Right ventricle myocardium inferior (tissue), 1 donor: ENCODE data around the gene HOXA3. TPM values are rescaled to one million over a fixed set of nuclear protein-coding genes. Genes with fewer than 3 reads are reported as not detected.
A peak's percentile ranks its signal among the peaks of the same experiment; 100 is the strongest.

ENCODE experiments used
- ATAC-seq: fragments of 200-7000 bp; cut with Tn5 transposase; one replicate; pipeline ENCODE4 v1.9.1; 2020; ENCODE audit warnings: mild to moderate bottlenecking, moderate library complexity
- DNase-seq: peaks from one replicate; pipeline ENCODE4 v3.0.0; 2021; ENCODE audit errors: missing footprints
- intact Hi-C: fragments of 100-400 bp; cut with DNase I; formaldehyde crosslinking; loops from one replicate; pipeline ENCODE4 v1.11.0; 2022
- total RNA-seq: library from RNA; stranded (reverse); fragmentation: NEBNext Ultra II Directional; extraction: Animal tissue kit (Norgen Biotek cat#: 25700); gene quantifications from one replicate; pipeline ENCODE4 v1.2.1, GENCODE V29; 2021
- donor health status: DM: no; HTN: yes; CAD: no; lungs with severe emphysema.

Gene HOXA3
- total RNA-seq, 1 donor from 2014 or later = not detected

- intact Hi-C loops = no loop called here
- ATAC-seq (no peak), DNase-seq (no peak)
Observed at GRCh38 chr7:27102581-27103442, 49.6 kb downstream of the HOXA3 start, which contains the start of gene HOXA2. Gene HOXA2, minus strand, starts transcription at chr7:27102683. Its CDS starts 183 bp downstream, at chr7:27102500.

- ATAC-seq (no peak), DNase-seq (no peak)
- intact Hi-C loops = no loop called here
Observed at GRCh38 chr7:27101957-27102580, 50.3 kb downstream of the HOXA3 start.

GRCh38 chr7:27101171-27101956, 51.0 kb downstream of the HOXA3 start:
- no peak for DNase-seq
- ATAC-seq = no peak
- intact Hi-C loops = no loop called here

GRCh38 chr7:27100694-27101170, 51.7 kb downstream of the HOXA3 start:
- DNase-seq (no peak), ATAC-seq (no peak)
- intact Hi-C loops = no loop called here

- intact Hi-C loops = no loop called here
- ATAC-seq = no peak
- DNase-seq = no peak
Observed at GRCh38 chr7:27099453-27100370, 52.7 kb downstream of the HOXA3 start.

GRCh38 chr7:27098578-27099451, 53.6 kb downstream of the HOXA3 start:
- no peak for DNase-seq
- no peak for ATAC-seq
- intact Hi-C loops = no loop called here

GRCh38 chr7:27097686-27098577, 54.5 kb downstream of the HOXA3 start:
- ATAC-seq (no peak), DNase-seq (no peak)
- intact Hi-C loops = no loop called here

- intact Hi-C loops = no loop called here
- DNase-seq = peak; percentile 80
- peak; percentile 29 for ATAC-seq
Observed at GRCh38 chr7:27096768-27097514, 55.4 kb downstream of the HOXA3 start.

- intact Hi-C loops = no loop called here
- ATAC-seq (peak; percentile 62), DNase-seq (peak; percentile 82)
Observed at GRCh38 chr7:27095897-27096767, 56.3 kb downstream of the HOXA3 start, which contains the start of gene HOXA1. Gene HOXA1, minus strand, starts transcription at chr7:27096000. Its CDS starts 88 bp downstream, at chr7:27095912.

- DNase-seq = no peak
- no peak for ATAC-seq
- intact Hi-C loops = no loop called here
Observed at GRCh38 chr7:27095050-27095896, 57.1 kb downstream of the HOXA3 start.

- intact Hi-C loops = no loop called here
- ATAC-seq = no peak
- DNase-seq = no peak
Observed at GRCh38 chr7:27094304-27095049, 57.9 kb downstream of the HOXA3 start.

GRCh38 chr7:27093184-27093895, 59.0 kb downstream of the HOXA3 start:
- DNase-seq = no peak
- ATAC-seq = no peak
- intact Hi-C loops = no loop called here

- intact Hi-C loops = no loop called here
- DNase-seq (no peak), ATAC-seq (no peak)
Observed at GRCh38 chr7:27092819-27093110, 59.6 kb downstream of the HOXA3 start.
